ENCODE measurements around the gene SEC22B.

DNA sequence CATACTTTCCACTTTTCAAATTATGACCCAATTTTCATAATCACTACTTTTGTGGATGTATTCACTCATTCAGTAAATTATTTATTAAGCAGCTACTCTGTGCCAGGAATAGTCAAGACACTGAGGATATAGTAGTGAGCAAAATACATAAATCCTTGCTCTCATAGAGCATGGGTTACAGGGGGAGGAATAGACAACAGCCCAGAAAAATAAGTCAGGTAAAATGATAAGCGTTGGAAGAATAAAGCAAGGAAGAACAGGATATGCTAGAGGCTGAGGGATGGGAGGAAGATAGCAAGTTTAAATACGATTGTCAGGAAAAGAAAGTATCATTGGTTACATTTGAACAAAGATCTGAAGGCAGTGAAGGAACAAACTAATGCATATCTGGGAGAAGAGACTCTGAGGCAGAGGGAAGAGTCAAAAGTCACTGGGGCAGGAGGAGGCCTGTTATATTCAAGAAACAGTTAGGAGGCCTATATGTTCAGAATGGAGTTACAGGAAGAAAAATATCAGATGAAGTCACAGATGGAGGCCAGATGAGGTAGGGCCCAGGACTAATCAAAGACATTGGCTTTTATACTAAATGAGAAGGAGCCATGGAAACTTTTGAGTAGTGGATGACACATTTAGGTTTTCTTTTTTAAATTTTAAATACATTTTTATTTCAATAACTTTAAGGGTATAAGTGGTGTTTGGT, 42.9 kb downstream of the SEC22B start:
- TF ChIP-seq, protein P1, sequence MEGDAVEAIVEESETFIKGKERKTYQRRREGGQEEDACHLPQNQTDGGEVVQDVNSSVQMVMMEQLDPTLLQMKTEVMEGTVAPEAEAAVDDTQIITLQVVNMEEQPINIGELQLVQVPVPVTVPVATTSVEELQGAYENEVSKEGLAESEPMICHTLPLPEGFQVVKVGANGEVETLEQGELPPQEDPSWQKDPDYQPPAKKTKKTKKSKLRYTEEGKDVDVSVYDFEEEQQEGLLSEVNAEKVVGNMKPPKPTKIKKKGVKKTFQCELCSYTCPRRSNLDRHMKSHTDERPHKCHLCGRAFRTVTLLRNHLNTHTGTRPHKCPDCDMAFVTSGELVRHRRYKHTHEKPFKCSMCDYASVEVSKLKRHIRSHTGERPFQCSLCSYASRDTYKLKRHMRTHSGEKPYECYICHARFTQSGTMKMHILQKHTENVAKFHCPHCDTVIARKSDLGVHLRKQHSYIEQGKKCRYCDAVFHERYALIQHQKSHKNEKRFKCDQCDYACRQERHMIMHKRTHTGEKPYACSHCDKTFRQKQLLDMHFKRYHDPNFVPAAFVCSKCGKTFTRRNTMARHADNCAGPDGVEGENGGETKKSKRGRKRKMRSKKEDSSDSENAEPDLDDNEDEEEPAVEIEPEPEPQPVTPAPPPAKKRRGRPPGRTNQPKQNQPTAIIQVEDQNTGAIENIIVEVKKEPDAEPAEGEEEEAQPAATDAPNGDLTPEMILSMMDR (conservative IDR thresholded peaks at IDR 0.05): no peak
- no peak for TF ChIP-seq EZH2 (IDR thresholded peaks at IDR 0.05; ENCODE audit: low read depth)
